Activated naive CD4-positive, alpha-beta T cell treated with anti-CD3 and anti-CD28 coated beads, Interleukin-2, amount 50 U/mL, for 16 hours (primary cell): ENCODE data around the gene TMEM240.
"Not testable (repeated sequence)": the region's sequence is repeated elsewhere in the genome, so short reads cannot be mapped to it uniquely, and the experiment has no call there.

Experiments
- DNase-seq: peaks from one replicate; pipeline ENCODE4 v3.0.0-alpha.2; 2020

The TMEM240 gene

DNA sequence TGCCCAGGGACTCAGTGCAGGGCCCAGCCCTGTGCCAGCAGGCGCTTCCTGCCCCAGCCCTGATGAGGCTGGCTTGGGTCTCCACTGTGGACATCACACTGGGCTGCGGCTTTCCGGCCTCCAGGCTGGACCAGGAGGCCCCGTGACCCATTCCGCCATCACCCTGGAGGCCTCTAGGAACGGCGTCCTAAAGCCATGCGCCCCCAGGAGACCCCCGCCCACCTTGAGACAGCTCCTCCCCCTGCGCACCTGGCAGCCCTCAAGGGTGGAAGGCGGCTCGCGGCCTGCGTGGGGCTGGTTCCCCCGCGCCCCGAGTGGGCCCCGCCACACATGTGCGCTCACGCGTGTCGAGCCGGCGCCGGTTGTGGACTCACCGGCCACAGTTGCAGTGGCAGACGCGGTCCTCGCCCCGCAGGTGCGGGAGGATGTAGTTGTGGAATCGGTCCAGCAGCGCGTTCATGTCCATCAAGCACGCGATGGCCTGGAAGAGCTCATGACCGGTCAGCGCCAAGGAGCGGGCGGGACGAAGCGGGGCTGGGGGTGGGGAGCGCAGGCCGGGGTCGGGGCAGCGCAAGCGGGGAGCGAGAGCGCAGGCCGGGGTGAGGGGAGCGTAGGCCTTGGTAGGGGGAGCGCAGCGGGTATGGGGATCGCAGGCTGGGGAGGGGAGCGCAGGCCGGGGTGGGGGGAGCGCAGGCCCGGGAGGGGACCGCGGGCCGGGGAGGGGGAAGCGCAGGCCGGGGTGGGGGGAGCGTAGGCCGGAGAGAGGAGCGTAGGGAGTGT lies 924 bp downstream of the TMEM240 start:
- DNase-seq = no peak

DNA sequence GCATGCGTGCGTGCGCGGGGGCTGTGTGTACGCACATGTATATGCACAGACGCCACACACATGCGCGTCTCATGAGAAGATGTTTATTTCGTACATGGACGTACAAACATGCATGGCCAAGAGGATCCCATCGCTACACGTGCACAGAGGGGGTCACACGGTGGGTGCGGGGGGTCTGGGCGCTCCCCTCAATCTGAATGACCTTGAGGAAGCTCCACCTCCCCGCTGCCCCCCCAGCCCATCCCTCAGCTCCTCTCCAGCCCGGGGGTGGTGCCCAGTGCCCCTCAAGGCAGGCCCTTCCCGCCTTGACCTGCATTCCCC lies 1.5 kb downstream of the TMEM240 start:
- DNase-seq = no peak

DNA sequence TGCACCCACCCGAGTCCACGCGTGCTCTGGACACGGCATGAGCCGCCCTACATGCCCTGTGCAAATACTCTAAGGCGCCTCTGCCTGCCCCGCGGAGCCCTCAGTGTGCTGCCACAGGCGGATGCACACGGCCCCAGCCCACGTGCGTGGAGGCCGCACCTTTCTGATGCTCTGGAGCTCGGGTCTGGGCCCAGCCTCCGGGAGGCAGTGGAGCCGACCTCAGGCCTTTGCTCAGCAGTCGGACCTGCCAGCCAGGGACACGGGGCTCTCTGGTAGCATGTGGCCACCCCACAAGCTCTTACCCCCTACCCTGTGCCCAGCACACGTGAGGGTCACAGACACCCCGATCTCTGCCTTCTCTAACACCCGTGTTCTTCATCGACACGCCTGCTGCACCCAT lies 2.1 kb downstream of the TMEM240 start:
- DNase-seq = no peak

DNA sequence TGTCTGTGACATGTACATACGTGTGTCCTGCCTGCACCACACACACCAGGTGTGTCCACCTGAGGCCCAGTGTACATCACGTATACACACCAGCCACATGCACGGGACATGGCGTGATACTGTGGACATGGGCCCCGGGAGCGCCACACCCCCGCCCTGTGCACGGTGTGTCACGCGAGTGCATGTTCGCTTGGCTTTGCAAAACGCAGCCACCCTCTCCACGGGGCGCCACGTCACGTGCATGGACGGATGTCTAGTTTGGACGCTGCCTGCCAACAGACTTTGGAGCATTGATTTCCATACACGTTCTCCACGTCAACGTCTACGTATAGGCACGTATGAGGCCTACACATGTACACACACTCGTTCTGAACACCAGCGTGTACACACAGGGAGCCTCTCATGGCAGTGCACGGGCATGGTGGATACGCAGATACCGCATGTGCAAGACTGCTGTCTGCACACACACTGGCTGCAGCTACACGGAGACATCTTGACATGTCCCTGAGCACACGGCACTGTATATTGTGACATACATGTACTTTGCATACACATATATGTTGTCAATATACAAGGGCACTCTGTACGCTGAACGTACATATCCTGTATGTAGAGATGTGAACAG lies 2.7 kb downstream of the TMEM240 start:
- no peak for DNase-seq

DNA sequence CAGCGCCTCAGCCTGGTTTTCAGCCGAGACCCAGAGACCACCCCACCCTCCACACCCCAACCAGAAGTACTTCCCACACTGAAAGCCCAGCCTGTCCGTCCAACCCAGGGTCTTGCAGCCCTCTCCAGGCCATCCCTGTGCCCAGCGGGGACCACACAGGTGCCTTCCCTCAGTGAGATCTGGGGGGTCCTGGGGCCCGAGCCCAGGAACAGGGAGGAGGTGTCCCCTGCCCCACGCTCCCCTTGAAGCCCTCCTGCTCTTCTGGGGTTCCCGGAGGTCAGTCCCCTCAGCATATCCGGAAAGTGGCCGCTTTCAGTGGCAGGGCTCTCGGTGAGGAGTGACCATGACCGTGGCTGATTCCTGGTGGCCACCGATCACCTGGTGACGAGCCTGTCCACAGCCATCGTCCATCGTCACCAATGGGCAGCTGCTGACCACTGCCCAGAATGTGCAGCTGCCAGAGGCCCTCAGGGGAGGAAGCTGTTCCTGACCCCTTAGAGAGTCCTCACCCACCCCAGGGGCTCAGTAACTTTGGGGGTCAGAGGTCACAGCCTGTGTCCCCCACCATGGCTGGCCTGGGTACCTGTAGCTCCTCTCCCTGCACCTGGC lies 3.4 kb downstream of the TMEM240 start:
- no peak for DNase-seq

DNA sequence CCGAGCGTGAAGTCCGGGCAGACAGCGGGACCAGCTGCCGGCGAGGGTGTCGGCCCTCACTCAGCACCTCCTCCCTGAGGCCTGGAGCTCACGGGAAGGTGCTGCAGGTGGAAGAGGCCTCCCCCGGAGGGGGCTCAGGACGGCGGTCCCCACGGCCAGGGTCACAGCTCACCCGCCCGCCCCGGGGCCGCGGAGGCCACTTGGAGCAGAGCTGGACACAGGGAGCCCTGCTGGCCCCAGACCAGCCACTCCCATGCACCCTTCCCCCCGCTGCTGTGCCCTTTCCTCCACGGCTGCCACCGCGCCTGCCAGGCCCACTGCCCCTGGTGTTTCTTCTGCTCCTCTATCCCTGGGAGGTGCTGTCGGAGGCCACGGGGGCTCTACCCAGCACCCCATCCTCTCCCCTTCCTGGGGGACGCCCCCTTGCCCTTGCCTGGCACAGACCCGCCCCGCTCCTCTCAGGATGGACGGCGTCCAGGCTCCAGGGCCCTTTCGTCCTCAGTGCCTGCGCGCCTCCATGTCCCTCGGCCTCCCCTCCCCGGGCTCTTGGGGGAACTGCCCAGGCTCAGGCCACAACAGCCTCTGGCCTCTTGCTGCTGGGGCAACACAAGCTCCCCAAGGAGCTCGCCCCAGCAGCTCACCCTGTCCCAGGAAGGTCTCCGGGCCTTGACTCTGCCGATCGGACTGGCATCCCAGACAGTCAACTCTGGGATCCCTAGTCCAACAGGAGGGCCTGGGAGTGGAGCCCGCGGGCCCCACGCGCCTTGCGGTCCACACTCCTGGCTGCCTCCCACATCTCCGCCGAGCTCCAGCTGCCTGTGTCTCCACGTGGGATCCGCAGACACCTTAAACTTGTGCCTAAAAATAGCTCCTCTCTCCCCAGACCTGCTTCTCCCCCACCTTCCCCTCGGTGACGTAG lies 4.1 kb downstream of the TMEM240 start:
- no peak for DNase-seq

DNA sequence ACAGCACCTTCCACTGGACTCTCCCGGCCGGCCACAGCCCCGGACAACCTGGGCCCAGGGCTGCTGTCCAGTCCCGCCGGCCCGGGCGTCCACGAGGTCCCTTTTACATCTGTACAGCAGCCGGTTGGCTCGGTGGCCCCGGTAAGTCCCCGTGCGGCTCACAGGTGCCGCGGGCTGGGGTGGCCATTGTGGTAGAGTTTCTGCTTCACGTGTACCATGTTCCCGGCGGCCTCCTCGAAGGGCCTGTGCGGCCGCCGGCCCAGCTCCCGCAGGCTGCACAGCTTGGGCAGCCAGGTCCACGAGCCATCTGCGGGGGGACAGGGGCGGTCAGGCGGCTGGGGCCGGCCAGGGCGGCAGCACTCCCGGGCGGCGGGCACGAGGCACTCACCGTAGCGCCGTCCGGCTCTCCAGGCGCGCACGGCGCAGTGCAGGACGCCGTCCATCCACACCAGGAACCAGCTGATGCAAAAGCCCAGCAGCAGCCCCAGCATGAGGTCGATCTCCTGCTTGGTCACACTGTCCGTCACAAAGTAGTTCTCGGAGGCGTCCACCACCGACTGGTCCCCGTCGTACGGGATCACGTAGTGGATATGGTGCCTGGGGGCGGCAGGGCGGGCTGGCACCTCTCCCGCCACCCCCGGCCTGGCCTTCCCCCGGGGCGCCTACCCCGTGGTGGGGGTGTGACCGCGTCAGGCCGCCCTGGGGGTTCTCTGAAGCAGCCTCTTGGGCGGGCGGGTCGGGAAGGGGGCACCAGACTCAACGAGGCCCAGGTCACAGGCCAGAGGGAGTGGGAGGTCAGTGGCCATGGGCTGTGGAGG lies 5.0 kb downstream of the TMEM240 start:
- DNase-seq = no peak

DNA sequence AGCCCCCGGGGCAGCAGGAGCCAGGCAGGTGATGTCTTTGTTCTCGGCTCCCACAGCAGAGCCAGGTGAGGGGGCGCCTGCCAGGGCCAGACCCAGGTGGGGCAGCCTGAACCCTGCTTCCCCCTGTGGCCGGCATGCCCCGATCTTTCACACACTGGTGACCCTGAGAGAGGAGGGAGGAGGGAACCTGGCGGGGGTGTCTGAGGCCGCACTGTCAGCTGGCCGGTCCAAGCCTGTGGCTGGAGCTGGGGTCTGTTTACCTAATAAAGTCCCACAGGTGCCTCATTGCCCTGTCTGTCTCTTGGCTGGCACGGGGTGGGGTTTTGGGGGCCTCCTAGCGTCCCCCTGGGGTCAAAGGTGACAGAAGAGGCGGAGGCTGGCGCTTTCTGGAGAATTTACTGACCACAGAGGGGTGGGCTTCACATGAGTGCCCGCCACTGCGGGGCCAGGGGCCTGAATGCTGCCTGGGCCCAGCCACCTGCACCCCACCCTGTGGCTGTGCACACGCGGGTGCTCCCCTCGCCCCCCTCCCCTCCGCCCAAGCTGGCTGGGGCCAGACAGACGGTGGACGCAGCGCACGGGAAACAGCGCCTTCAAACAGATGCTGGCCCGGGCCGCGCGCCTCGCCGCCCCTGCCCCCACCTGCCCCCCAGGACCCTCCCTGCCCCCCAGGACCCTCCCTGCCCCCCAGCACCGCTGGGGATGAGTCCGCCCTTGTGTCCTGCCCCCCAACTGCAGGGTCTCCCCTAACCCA lies 5.8 kb downstream of the TMEM240 start:
- DNase-seq = no peak

DNA sequence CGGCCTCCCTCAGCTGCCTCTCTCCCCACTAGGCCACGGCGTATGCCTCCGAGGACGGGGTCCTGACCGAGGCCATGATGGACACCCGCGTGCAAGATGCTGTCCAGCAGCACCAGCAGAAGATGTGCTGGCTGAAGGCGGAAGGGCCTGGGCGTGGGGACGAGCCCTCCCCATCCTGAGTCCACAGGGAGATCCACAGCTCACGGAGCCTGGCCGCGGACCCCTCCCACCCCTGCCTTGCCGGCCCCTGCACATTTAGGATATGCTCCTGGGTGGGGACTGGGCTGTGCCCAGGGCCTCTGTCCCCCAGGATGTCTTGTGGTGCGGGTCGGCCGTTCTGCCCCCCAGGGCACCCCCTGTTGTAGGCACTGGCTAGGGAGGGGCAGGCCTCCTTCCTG lies 6.5 kb downstream of the TMEM240 start:
- DNase-seq = not testable (repeated sequence)

DNA sequence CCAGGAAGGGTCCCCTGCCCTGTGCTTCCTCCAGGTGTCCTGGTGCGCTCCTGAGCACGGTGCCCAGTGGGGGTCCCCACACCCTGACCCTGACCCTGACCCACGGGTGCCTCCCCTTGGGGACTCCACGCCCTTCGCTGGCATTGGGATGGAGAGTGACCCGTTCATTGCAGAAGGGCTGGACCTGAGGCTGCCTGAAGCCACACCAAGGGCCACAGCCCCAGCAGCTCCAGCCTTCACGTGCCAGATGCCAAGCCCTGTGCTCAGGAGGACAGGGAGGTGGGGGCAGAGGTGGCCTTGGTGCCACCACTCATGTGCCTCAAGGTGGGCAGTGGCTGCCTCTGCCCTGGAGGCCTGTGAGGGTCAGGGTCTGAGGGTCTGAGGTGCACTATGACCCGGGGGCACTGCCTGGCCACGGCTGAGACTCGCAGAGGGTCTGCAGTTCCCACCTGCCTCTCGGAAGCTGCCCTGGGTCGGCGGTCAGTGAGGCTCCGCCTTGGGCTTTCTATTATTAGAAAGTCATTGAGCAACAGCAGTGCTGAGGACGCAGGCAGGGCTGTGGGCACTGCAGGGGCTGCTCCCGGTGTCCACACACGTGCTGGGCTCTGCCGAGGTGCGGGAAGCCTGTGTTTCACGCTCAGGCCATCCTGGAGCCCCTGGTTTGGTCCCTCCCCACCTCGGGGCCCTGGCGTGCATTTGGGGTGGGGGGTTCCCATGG lies 7.1 kb downstream of the TMEM240 start:
- DNase-seq = not testable (repeated sequence)

DNA sequence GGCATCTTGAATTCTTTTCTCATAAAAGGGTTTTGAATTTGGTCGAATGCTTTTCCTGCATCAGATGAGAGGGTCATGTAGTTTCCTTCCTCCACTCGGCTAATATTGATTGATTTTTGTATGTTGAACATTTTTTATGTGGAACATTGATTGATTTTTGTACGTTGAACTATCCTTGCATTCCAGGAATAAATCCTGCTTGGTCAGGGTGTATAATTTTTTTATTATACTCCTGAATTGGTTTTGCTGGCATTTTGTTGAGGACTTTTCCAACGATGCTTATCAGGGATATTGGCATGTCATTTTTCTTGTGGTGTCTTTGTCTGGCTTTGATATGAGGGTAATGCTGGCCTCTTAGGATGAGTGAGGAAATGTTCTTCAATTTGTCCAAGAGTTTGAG lies 8.5 kb downstream of the TMEM240 start:
- DNase-seq = no peak

DNA sequence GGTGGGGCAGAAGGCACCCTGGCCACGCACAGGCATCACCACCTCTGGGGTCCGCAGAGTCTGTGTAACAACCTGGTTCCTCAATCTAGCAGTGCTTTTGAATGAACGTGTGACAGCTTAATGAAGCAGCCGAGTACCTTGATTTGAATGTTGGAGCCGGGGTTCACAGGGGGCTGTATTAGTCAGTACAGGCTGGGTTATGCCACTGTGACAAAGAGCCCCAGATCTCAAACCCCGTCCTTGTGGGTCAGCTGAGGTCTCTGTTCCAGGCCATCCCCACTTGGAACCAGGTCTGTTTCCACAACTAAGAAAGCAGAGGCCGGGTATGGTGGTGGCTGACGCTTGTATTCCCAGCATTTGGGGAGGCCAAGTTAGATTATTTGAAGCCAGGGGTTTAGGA lies 10.5 kb downstream of the TMEM240 start:
- DNase-seq = no peak

DNA sequence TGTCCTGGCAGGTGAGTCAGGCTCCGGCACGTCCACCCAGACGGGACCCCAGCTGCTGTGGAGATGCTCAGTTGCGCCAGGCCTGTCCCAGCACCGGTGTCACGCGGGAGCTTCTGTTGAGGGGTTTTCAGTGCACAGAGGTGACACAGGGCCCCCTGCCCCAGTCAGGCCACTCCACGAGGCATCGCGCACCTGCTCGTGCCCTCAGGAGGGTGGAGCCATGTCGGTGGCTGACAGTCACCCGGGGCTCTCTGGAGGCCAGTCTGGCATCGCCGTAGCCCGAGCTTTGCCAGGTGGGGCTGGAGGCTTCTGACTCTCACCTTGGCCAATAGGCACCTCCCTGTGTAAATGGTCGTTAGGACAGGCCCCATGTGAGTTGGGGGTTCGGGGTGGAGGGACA lies 11.1 kb downstream of the TMEM240 start:
- DNase-seq = no peak

DNA sequence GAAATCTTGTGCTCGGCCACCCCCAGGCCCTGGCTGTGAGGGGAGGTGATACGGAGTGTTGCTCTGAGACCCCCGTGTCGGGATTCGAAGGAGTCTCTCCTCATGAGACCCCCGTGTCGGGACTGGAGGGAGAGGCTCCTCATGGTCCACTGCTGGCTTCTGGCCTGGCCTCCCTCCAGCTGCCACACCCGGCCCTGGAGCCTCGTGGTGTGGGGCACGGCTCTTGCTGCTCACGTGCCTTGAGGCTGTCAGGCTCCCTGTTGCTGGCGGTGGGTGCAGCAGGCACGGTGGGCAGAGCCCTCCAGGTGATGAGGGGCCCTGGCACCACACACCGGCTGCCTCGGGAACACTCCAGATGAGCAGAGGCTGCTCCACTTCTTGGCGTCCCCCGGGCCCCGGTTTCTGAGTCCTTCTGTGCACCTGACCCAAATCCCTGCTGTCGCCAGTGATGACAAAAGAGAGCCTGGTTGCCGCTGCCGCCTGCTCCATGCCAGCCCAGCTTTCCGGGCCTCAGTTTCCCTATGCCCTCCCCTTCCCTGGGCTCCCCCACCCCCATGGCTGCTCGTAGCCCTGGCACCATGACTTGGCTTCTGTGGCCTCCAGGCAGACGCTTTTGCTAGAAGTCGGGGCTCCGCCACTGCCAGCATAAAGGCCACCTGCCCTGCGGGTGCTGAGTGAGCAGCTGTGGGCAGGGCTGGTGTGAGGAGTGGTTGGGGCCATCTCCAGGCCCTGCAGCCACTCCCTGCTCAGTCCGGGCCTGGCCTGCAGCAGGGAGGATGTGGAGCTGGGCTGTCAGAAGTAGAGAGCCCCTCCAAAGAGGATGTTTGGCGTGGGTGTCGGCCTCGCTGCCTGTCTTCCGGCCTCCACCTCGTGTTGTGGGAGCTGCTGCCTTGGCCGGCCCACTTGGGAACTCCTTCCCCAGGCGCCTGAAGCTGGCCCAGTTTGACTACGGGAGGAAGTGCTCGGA lies 11.8 kb downstream of the TMEM240 start:
- DNase-seq = no peak

DNA sequence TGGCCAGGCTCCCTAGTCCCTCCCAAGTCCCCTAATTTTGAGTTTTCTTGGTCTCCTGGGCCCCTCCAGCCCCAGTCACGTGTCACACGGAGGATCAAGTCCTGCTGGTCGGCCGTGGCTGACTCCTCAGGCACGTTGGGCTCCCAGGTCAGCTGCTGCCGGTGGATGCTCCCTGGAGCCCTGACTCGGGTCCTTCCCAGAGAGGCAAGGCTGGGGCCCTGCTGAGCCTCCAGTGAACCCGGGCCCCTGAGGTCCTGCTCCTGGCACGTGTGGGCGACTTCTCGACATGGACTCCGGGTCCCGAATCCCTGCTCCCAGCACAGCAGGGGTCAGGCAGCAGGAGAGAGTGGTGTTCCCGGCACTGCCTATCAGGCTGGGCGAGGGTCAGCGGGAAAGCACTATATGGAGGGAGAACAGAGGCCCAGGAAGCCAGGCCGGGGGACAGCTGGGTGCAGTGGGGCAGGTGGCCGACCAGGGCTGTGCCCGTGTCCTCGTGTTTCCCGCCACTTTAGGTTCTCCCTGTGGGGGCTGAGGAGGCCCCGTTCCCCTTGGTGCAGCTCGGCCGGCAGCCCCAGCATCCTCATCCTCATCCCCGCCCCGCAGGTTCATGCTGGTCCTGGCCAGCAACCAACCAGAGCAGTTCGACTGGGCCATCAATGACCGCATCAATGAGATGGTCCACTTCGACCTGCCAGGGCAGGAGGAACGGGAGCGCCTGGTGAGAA lies 13.2 kb downstream of the TMEM240 start:
- DNase-seq = no peak

DNA sequence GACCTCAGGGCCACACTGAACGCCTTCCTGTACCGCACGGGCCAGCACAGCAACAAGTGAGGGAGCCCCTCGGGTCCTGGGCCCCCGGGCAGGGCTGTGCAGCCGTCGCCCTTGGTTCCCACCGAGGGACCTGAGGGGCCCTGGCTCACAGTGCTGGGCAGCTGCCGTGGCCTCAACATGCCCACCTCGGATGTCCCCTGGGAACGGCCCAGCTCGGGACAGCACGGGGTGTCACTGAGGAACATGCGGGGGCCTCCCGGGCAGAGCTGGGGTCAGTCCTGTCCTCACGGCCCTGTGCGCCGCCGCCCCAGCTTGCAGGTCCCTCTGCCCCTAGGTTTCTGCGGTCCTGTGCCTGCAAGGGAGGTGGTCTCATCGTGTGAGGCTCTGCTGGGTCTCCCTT lies 13.9 kb downstream of the TMEM240 start:
- DNase-seq = not testable (repeated sequence)

DNA sequence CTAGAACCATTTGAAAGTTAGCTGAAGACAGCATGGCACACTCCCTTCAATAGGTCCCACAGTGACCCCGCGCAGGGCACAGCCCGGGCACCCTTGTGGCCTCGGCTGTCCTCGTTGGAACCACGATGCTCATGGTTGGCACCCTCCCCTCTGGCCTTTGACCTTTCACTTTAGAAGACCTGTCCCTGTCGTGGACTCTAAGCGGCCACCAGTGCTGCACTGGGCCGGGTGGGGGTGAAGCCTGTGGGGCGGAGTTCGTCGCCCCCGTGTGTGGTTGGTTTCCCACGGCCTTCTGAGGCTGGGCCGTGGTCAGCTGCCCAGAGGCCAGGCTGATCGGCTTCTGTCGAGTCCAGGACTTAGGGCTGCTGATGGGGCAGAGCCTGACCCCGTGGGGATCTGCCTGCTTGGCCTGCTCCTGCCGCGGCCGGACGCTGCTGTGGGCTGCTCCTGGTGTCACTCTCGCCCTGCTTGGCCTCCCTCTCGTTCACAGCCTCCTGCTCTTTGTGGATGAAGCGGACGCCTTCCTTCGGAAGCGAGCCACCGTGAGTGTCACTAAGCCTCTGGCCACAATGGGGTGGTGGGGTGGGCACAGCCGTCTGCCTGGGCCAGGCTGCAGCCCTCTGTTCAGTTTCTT lies 15.6 kb downstream of the TMEM240 start:
- DNase-seq = not testable (repeated sequence)

DNA sequence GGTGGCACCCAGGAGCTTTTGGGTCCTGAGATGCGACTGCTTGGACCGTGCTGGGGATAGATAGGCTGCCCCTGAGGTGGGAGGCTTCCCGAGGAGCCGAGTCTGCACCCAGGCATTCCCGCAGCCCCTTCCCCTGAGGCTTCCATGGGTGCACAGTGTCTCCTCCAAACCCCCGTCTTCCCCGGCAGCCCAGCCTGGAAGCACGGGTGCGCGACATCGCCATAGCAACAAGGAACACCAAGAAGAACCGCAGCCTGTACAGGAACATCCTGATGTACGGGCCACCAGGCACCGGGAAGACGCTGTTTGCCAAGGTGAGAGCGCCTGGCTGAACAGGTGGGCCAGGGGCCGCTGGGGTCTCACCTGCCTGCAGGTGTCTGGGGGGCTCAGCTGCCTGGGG lies 16.8 kb downstream of the TMEM240 start:
- not testable (repeated sequence) for DNase-seq

DNA sequence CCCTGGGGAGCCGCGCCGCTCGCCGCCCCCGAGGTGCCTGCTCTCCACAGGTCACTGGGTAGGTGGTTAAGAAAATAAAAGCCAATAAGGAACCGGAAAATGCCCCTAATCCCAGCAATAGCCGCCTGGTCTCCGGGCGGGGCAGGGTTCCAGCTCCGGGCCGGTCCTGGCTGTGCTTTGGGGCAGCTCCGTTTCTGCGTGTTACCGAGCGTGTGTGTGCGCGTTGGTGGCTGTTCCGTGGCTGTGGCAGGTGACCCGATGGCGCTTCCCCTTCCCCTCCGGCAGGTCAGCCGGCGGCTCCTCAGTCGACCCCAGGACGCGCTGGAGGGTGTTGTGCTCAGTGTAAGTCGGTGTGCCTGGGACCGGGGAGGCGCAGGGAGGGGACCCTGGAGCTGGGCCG lies 17.2 kb downstream of the TMEM240 start:
- DNase-seq = not testable (repeated sequence)
